Ramos (cell line): ENCODE measurements around the gene FAM240A.

Experiments
- in situ Hi-C: fragments of 300-500 bp; cut with MboI; formaldehyde crosslinking; loops from one replicate; pipeline ENCODE4 v1.14.3; 2022; ENCODE audit warnings: low sequenced_read_pairs; ENCODE audit not compliant: unreplicated experiment

Gene FAM240A

DNA sequence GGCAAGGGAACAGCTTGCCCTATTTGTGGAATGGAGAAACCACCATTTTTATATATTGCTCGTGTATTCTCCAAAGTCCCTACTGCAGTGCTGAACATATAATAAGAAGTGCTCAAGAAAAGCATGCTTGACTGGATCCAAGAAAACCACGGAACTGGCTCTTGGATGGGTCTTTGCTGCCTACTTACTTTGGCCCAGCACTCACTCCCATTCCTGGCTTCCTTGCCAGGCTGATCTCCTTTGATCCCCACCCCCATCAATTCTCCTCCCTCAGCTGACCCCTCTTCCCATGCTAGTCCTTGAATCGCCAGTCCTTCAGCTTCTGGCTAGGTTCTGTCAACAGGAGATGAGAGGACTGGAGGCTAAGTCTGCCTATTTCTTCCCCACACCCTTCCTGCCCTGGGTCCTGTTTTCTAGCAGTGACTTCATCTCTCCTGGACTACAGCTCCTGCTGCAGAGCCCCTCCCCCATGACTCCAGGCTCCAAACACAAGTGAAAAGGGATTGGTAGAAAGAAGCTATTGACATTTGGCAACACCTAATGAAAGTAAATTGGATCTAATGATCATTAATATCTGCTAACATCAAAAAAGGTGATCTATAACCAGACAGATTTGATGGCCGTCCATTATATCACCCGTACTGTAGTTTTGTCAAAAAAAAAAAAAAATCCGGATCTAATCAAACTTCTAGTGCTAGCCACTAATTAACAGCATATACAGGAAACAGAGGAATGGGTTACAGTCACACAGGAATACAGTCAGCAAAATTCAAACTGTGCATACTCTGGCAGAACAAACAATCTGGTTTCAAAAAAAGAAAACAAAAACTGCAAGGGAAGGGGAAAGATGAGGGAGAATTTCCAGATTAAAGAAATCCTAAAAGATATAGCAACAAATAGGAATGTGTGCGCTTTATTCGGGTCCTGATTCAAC is 7.8 kb downstream of the FAM240A start:
- in situ Hi-C loops: no loop called here

DNA sequence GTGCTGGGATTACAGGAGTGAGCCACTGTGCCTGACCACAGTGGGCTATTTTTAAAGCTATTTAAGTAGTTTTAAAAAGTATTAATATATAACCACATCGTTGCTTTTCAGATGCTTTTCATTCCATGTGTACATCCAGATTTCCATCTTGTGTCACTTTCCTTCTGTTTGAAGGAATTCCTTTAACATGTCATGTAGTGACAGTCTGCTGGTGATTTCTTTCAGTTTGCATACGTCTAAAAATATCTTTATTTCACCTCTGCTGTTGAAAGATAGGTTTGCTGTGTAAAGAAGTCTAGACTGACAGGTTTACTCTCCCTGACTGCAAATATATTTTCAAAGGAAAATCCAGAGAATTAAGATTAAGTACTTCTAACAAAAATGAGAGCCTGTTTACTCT is 12.2 kb downstream of the FAM240A start:
- in situ Hi-C loops: no loop called here

DNA sequence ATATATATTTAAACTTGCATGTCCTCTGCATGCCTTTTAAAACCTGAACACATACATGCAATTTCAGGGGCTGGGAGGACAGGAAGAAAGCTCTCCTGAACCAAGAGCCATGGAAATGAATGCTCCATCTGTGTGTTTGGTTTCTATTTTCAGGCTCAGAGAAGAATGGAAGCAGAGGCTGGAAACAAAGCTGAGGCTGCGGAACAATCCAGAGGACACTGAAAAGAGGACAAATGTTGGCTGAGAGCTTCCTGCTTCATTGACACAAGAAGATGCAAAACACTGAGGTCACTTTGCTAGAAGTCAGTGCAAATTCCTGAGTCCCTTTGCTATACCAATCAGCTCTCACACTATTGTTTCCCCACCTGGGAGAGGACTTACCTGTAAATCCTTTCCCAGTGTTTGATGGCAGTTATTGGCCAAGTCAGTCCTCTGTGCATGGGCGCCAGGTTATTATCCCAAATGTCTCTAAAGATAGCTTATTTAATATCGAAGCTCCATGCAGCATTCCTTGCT is 12.7 kb downstream of the FAM240A start:
- in situ Hi-C loops: loop anchor here (5.0 kb wide), 1 partner anchor 138 kb away; no protein-coding TSS in a partner anchor

DNA sequence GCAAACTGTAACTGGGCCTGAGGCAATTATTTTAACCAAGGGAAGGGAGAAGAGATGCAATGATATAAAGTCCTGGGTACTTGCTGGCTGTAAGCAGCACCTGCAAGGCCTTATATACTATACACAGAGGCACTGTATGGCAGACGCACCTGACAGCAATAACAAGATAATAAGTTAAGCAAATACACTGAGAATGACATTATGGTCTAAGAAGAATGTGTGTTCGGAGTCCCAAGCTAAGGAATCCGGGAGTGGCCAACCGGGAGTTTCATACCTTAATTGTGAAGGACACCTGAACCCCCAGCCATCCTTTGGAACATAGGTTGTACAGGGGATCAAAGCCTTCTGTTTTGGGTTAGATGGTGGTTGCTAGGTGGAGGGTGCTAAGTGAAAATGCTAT is 13.7 kb downstream of the FAM240A start:
- in situ Hi-C loops: loop anchor here (5.0 kb wide), 1 partner anchor 139 kb away; no protein-coding TSS in a partner anchor

DNA sequence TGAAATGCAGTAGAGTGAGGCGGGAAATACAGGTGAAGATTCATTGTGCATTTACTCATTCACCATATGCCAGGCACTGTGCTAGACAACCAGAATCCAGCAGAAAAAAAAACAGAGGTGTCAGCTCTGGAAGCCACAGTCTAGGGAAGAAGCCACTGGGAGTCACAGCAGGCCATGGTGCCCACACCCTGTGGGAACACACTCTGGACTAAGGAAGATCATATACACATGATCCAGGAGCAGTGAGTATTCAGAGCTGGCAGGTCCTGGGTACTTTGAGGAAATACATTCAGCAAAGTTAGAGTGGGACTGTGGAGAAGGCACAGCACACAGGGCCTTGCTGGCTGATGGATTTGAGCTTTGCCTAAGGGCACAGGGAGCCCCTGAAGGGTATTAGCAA is 14.8 kb downstream of the FAM240A start:
- in situ Hi-C loops: loop anchor here (5.0 kb wide), 1 partner anchor 140 kb away; no protein-coding TSS in a partner anchor

DNA sequence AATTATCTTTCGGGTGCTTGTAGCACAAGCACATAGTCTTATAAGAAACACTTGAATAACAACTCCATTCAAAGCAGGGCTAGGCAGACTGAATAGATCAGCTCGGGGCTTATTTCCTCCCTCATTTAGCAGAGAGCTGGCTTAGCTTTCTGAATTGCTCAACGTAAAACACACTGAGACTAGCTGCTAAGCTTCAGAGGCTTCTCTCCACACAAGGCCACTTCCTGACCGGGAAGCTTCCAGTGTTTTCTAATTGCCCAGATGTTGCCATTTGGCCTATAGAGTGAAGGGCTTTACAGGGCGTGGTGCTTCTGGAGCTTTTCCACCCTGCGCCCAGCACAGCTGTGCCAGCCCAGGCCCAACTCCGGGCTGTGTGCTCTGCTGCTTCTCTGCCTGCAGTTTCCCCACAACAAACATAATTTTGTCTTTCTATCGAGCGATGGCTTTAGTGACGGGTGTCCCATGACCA is 16.6 kb downstream of the FAM240A start:
- in situ Hi-C loops: loop anchor here (5.0 kb wide), 1 partner anchor 142 kb away; no protein-coding TSS in a partner anchor

DNA sequence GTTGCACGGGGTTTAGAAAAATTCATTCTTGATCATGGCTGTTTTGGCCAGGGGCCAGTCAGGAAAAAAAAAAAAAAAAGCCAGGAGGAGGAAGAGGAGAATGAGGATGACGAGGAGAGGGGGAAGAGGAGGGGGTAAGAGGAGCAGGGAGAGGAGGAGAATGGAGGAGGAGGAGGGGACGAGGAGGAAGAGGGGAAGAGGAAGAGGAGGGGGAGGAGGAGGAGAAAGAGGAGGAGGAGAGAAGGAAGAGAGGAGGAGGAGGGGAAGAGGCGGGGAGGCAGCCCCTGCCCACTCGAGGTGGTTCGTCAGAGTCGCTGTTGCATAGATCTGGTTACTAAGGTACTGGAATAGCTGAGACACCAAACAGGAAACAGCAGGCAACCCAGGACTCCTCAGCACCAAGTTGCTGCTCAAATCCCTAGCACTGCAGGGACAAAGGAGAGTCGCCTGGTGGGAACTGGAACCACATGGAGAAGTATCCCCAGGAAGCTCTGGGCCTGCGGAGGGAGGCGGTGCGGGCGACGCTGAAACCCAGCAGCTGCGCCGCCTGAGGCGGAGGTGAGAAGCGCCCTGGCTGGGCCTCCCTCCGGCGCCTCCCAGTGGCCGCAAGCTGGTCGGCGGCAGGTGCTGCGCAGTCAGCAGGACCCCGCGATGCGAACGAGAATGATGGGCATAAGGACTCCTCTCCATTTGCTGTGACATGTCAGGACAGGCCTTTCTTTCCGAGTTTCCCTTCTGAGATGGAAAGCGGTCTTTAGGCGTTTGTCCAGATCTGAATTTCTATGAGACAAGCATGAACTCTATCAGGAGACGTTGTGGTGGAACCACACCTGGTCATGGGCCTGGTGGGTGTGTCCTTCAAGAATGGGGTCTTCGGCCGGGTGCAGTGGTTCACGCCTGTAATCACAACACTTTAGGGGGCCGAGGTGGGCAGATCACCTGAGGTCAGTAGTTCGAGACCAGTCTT is 17.5 kb downstream of the FAM240A start:
- in situ Hi-C loops: loop anchor here (5.0 kb wide), 1 partner anchor 143 kb away; no protein-coding TSS in a partner anchor

DNA sequence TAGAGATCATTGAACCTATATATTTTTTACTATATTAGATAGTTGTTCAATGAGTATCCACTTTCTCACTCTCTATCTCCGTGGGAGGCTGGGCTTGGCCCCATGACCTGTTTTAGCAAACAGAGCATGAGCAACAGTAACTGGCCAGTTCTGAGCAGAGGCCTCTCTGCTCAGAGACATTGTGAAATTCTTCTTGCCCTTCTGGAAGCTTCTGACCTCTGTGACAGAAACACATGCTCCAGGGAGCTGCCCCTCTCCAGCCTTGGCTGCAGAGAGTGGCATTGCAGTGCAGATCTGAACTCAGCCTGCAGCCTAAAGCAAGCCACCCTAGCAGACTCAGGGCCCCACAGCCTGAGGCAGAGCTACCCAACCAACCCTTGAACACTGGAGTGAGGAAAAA is 20.5 kb downstream of the FAM240A start:
- in situ Hi-C loops: no loop called here

DNA sequence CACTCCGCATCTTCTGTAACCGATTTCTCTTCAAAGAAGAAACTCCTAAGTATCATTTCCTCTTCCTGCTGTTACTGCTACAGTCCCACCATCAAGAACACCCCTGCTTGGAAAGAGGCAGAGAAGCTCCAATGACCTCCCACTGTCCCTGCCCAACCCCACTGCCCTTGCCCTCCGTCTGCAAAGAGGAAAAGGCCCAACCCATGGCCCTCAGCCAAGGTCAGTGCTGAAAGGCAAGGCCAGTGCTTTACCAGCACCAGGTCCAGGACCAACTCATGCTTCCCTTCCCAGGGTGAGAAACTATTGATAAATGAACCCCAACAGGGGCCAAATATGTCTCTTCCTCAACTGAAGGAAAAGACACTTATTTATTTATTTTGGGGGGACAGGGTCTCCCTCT is 22.5 kb downstream of the FAM240A start:
- in situ Hi-C loops: no loop called here

DNA sequence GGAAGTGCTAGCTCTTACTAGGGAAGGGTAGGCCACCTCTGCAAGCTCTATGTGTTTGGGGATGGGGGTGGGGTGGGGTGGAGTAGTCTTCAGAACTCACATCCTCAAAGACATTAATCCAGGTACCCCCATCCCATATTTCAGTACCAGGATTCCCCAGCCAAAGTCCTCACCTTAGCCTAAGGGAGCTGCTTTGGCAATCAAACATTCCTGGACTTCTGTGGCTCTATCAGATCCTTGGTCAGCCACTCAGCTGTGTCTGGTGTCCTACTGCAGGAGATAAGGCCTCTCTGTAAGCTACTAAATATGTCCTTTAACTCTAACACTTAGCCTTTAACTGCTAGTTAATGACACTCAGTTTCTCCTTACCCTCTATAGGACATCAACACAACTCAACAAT is 26.9 kb downstream of the FAM240A start:
- in situ Hi-C loops: no loop called here

DNA sequence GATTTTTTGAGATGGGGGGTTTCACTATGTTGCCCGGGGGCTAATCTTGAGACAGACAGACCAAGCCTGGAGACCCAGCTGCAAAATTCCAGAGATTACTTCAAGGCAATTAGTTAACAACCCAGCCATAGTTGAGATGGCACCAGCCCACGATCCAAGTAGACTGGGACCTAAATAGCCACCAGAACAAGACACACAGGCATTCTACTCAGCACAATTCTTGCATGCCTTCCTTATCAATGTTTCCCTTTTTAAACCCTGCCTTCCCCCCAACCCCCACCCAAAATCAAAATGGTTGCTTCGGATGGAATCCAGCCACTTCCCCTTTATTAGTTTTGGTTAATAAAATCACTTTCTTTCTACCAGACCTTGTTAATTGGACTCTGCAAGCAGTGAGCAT is 28.6 kb downstream of the FAM240A start:
- in situ Hi-C loops: no loop called here

DNA sequence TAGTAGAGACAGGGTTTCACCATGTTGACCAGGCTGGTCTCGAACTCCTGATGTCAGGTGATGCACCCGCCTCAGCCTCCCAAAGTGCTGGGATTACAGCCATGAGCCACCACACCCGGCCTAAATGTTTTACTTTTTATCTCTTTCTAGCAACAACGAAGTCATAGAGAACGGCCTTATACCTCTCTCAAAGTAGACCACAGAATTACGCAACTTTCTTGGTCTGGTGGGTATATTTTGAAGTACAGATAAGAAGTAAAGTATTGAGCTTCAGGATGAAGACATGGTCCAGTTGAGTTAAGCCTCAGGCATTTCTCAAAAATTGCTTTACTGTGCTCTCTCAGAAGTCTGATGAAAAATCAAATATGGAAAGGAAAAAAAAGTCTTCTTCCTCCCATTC is 30.6 kb downstream of the FAM240A start:
- in situ Hi-C loops: no loop called here

DNA sequence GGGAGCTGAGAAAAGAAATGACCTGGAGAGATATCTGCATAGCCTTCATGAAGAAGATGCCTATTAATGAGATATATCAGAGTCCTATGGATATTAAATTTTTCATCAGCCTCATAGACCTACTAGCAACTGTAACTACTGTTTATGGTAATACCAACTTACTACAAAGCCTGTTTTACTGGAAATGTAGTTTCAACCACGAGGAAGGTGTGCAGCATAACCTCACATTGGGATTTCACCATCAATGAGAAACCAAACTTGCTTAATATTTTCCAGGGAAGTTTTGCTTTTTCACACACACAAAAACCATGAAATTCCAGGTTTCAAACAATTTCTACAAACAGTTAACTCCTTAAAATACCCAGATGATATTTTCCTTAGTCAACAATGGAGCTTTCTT is 31.4 kb downstream of the FAM240A start:
- in situ Hi-C loops: no loop called here

DNA sequence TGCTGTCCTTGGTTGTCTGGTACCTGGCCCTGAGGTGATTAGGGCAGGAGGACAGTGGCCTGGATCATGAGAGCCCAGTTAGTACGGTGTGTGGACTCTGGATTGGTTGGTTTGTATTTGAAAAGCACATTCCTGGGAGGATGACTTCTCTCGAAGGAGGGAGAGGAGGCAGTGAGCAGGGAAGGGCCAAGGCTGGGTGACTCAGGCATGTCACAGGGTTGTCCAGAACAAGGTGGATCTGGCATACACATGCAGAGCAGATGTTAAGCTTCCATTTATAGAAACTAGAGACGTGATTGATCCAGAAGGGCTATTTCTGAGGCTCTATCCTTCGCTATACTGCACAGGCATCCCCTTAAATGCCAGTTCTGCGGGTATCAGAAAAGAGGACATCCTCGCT is 34.4 kb downstream of the FAM240A start:
- in situ Hi-C loops: no loop called here

DNA sequence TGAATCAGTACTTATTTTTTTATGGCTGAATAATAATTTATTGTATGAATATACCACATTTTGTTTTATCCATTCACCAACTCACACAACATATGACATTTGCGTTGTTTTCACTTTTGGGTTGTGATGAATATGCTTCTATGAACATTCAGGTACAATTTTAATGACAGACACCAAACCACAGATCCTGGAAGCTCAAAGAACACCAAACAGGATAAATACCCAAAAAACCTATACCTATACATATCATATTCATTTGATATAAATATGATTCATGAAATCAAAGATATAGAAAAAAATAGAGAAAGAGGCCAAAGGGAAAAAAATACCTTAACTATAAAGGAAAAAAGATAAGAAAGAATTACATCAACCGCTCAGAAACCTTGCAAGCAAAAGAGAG is 35.8 kb downstream of the FAM240A start:
- in situ Hi-C loops: no loop called here

DNA sequence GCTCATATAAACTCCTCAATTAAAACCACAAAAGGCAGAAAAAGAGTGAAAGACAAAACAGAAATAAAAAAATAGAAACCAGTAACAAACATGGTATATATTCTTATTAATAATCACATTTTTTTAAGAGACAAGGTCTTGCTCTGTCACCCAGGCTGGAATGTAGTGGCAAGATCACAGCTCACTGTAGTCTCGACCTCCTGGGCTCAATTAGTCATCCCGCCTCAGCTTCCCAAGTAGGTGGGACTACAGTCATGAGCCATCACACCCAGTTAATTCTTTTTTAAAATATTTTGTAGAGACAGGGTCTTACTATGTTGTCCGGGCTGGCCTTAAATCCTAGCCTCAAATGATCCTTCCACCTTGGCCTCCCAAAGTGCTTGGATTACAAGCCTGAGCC is 37.1 kb downstream of the FAM240A start:
- in situ Hi-C loops: no loop called here

DNA sequence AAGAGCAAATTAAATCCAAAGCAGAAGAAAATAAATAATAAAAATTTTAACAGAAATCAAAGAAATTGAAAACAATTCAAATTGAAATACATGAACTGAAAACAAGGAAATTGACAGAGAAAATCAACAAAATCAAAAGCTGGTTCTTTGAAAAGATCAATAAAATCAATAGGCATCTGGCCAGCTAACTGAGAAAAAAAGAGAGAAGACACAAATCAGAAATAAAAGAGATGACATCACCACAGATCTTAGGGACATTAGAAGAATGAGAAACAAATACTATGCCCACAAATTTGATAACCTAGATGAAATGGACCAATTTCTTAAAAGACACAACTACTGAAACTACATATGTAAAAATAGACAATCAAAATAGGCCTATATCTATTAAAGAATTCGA is 38.8 kb downstream of the FAM240A start:
- in situ Hi-C loops: no loop called here

DNA sequence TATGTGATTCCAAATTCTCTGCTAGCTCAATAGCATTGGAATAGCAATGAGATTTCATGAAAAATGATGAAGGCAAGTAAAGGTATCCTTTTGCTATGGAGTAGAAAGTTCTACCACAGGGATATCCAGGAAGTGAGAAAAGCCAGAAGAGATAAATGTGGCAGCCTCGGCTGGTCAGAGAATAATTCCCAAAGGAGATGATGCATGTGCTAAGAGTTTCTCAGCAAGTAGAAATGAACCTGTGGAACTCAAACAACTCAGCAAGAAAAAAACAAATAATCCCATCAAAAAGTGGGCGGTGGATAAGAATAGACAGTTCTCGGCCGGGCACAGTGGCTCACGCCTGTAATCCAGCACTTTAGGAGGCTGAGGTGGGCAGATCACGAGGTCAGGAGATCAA is 42.9 kb downstream of the FAM240A start:
- in situ Hi-C loops: no loop called here

DNA sequence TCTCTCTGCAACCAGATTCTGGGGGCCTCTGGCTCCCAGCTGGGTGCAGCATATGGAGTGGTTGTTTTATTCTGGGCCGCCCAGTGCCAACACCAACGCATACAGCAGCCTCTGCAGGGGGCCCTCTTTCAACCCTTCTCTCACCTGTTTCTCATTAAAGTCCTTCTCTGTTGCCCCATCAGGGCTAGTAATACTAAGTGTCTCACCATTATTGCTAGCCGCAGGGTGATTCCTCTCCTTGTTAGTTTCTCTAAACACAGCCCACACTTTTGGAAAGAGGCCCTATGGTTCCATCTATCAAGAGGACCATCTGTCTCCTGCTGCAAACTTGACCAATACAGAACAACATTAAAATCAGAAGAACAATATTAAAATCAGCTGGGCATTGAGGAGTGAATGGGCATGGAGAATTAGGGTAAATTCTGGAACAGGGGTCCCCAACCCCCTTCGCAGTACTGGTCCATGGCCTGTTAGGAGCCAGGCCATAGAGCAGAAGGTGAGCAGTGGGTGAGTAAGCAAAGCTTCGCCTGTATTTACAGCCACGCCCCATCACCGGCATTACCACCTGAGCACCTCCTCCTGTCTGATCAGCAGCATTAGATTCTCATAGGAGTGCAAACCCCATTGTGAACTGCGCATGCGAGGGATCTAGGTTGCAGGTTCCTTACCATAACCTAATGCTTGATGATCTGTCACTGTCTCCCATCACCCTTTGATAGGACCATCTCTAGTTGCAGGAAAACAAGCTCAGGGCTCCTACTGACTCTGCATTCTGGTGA is 44.6 kb downstream of the FAM240A start:
- in situ Hi-C loops: no loop called here

DNA sequence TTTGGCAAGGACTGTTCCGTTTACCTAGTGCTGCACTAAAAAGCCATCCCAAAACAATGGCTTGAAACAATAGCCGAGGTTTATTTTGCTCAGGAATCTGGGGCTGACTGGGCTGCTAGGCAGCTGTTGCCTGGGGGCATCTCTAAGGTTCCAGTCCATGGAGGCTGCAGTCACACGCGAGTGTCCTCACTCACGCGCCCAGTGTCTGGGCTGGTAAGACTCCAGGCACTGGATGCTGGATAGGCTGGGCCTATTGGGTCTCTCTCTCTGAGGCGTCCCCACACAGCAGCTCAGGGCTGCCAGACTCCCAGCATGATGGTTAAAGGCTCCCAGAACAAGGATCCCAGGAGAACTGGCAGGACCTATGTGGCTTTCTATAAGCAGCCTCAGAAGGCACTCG is 47.0 kb downstream of the FAM240A start:
- in situ Hi-C loops: no loop called here
